ENCODE data around the gene STOM. TPM values are rescaled to one million over a fixed set of nuclear protein-coding genes. Genes with fewer than 3 reads are reported as not detected.

STOM gene
- total and polyA plus RNA-seq, 11 donors = 125 to 239 (median 148) TPM

DNA sequence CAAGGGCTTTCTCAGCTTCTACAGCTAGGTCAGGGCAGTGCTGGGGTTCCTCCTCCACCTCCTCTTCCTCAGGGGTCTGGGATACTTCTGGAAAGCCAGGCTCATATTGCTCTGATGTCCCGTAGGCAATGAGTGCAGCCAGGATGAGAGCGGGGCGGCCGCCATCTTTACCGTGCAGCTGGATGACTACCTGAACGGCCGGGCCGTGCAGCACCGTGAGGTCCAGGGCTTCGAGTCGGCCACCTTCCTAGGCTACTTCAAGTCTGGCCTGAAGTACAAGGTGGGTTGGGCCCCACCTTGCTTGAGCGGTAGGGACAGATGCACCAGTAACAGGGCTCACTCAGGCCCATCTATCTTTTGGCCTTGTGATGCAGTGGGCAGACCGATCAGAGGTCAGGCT, 67.3 kb downstream of the STOM start:
- Histone ChIP-seq H3K27ac (peak overlapping the region; percentile 17 to 98 (median 92)), H3K27me3 (no peaks in the 10 kb centered on the region), H3K9me3 (no peaks in the 10 kb centered on the region), H3K4me1 (peaks cover 7 to 85% (median 63%) of the 10 kb centered on the region in 12 donors), H3K4me3 (peak overlapping the region in 10 of 12 donors; percentile 45 to 93 (median 71)), H3K36me3 (peaks cover 0 to 68% (median 60%) of the 10 kb centered on the region in 9 donors)
- 86 to 93% (median 88%) methylated on average over 3 to 13 of the region's 13 CpGs for WGBS, 4 donors
- TF ChIP-seq POLR2A (IDR thresholded peaks at IDR 0.05) = no peak
- TF ChIP-seq, protein P1, sequence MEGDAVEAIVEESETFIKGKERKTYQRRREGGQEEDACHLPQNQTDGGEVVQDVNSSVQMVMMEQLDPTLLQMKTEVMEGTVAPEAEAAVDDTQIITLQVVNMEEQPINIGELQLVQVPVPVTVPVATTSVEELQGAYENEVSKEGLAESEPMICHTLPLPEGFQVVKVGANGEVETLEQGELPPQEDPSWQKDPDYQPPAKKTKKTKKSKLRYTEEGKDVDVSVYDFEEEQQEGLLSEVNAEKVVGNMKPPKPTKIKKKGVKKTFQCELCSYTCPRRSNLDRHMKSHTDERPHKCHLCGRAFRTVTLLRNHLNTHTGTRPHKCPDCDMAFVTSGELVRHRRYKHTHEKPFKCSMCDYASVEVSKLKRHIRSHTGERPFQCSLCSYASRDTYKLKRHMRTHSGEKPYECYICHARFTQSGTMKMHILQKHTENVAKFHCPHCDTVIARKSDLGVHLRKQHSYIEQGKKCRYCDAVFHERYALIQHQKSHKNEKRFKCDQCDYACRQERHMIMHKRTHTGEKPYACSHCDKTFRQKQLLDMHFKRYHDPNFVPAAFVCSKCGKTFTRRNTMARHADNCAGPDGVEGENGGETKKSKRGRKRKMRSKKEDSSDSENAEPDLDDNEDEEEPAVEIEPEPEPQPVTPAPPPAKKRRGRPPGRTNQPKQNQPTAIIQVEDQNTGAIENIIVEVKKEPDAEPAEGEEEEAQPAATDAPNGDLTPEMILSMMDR (IDR thresholded peaks at IDR 0.05) = no peak
- intact Hi-C loops (cut with DNase I) = loop anchor here in 2 of 10 donors (5.0 kb wide), 1 partner anchor 80 kb away; no protein-coding TSS in a partner anchor
- DNase-seq (peak in 1 of 5 donors; percentile 8), ATAC-seq (no peak)

- Histone ChIP-seq H3K4me1 (peaks cover 7 to 89% (median 68%) of the 10 kb centered on the region in 12 donors), H3K27ac (peak overlapping the region in 11 of 12 donors; percentile 24 to 98 (median 94)), H3K36me3 (peaks cover 0 to 64% (median 56%) of the 10 kb centered on the region in 9 donors), H3K27me3 (no peaks in the 10 kb centered on the region), H3K9me3 (no peaks in the 10 kb centered on the region), H3K4me3 (peak overlapping the region in 10 of 12 donors; percentile 45 to 93 (median 71))
- intact Hi-C loops (cut with DNase I) = loop anchor here in 2 of 10 donors (5.0 kb wide), 1 partner anchor 80 kb away; no protein-coding TSS in a partner anchor
- ATAC-seq = no peak
- 74 to 92% (median 88%) methylated on average over 4 to 5 of the region's 5 CpGs for WGBS, 4 donors
- no peak for TF ChIP-seq POLR2A (IDR thresholded peaks at IDR 0.05)
- TF ChIP-seq, protein P1 (IDR thresholded peaks at IDR 0.05) = no peak
- peak in 1 of 5 donors; percentile 25 for DNase-seq
Measured at GRCh38 chr9:121302341-121302740, 67.7 kb downstream of the STOM start.

DNA sequence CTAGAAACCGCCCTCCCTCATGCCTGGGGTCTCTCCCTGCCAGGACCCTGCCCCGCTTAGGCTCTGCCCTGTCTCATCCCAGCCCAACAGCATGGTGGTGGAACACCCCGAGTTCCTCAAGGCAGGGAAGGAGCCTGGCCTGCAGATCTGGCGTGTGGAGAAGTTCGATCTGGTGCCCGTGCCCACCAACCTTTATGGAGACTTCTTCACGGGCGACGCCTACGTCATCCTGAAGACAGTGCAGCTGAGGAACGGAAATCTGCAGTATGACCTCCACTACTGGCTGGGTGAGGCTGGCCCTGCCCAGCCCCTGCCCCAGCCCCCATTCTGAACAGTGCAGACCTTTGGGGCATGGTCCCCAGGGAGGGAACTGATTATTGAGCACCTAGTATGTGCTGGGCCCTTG, 68.2 kb downstream of the STOM start:
- H3K36me3 ChIP-seq = peaks cover 0 to 59% (median 51%) of the 10 kb centered on the region in 9 donors
- no peaks in the 10 kb centered on the region for H3K9me3 ChIP-seq
- ATAC-seq = no peak
- H3K27me3 ChIP-seq = no peaks in the 10 kb centered on the region
- intact Hi-C loops (cut with DNase I) = loop anchor here in 2 of 10 donors (5.0 kb wide), 1 partner anchor 80 kb away; no protein-coding TSS in a partner anchor
- H3K4me1 ChIP-seq = peaks cover 7 to 89% (median 72%) of the 10 kb centered on the region in 12 donors
- peak overlapping the region in 10 of 12 donors; percentile 45 to 93 (median 71) for H3K4me3 ChIP-seq
- WGBS, 4 donors = 77 to 93% (median 86%) methylated on average over 3 to 11 of the region's 11 CpGs
- no peak for DNase-seq
- H3K27ac ChIP-seq = peak overlapping the region; percentile 24 to 98 (median 94)
- TF ChIP-seq POLR2A (IDR thresholded peaks at IDR 0.05) = no peak
- TF ChIP-seq, protein P1 (IDR thresholded peaks at IDR 0.05) = no peak

DNA sequence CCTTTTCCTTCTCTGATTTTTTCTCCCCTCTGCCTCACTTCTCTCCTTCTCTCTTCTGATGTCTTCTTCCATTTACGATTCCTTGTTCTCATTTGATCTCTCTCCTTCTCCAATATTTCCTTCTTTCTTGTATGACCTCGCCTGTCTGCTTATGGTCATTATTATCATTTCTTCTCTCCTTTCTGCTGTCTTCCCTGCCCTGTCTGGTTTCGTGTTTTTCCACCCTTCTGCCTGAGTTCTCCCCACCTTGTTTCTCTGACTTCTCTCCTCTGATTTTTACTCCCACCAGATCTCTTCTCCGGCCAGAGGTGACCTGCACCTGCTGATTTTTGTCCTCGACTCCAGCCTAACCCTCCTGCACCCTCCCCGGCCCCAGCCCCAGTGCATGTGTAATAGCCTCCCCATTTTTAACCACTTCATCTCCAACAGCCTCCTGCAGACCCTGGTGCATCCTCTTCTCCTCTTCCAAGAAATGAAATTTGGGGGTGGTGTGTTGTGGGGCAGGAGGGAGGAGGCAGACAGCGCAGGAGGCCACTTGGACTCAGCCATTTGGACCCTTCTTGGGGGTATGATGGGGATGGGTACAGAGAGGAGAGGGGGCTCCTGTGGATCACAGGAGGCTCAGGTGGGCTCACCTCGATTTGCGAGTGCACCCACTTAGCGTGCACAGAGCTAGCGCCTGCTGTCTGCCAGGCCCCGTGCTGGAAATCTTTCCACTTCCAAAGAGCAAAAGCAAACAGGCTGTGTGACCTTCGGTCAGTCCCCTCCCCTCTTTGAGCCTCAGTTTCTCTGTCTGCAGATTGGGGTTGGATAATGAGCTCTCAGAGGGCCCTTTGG, 69.5 kb downstream of the STOM start:
- WGBS, 4 donors = 34 to 60% (median 50%) methylated on average over 10 to 13 of the region's 13 CpGs
- TF ChIP-seq, protein P1 (IDR thresholded peaks at IDR 0.05) = no peak
- TF ChIP-seq POLR2A (IDR thresholded peaks at IDR 0.05) = no peak
- DNase-seq (peak in 1 of 5 donors; percentile 9), ATAC-seq (no peak)
- Histone ChIP-seq H3K4me3 (peak overlapping the region; percentile 45 to 93 (median 68)), H3K27me3 (no peaks in the 10 kb centered on the region), H3K9me3 (no peaks in the 10 kb centered on the region), H3K4me1 (peaks cover 12 to 94% (median 80%) of the 10 kb centered on the region in 12 donors), H3K36me3 (peaks cover 0 to 45% (median 39%) of the 10 kb centered on the region in 9 donors), H3K27ac (peak overlapping the region; percentile 86 to 98 (median 94))
- intact Hi-C loops (cut with DNase I) = loop anchor here in 2 of 10 donors (5.0 kb wide), 1 partner anchor 78 kb away; no protein-coding TSS in a partner anchor
